Coronary artery (tissue), 2 donors: ENCODE measurements around the gene C16orf87.
"Not testable (repeated sequence)": the region's sequence is repeated elsewhere in the genome, so short reads cannot be mapped to it uniquely, and the experiment has no call there.

Experiments used
- DNase-seq: peaks from one replicate; pipeline ENCODE4 v3.0.0-alpha.2; 2017; ENCODE audit warnings: low spot score
- H3K27ac ChIP-seq, 2 donors: fragments of 200-600 bp; sonication (generic); one replicate each; pipeline ENCODE4 v1.5.1; 2016 to 2019
- H3K4me3 ChIP-seq: fragments of 200-600 bp; sonication (generic); 2 replicates; pipeline ENCODE4 v1.5.1; 2016; ENCODE audit warnings: mild to moderate bottlenecking, moderate library complexity
- CTCF ChIP-seq: fragments of 200-600 bp; sonication (generic); IDR thresholded peaks from one replicate; pipeline ENCODE4 v1.5.1; 2019; ENCODE audit warnings: antibody characterized with exemption

C16orf87 gene

DNA sequence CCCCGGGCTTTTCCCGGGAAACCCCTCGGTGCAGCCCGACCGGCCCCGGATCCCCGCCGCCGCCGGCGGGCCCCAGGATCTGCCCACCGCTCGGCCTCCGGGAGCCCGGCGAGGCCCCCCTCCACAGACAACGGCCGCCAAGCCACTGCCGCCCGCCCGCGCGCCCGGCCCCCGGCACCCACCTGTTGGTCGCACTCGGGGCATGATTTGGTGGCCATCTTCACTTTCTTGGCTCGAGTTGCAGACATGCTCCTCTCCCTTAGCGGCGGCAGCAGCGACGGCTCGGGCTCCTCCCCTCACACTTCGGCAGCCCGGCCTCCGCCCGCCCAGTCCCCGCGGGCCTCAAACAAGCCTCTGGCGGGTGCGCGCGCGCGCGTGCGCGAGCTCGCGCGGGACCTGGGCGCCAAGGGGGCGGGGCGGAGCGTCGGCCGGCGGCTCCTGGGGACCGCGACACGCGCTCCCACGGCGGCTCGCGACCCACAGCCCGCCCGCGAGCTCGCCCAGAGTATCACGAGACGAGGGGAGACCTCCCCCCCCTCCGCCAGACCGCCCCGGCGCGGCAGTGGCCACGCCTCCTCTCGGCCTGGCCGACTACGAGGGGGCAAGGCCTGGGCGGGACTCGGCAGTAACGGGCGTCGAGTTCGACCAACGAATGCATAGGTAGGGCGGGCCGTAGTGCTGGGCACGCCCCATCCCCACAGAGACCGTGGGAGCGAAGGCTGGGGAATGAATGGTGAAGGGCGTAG lies at the start of gene C16orf87:
Gene C16orf87 (minus strand): TSS at position 279 of the 746 bp plus-strand sequence. CDS start 31 bp downstream, at position 248.
- peak; percentile 92 for DNase-seq
- Histone ChIP-seq H3K4me3 (peak within 1 kb of the TSS; percentile 99), H3K27ac (peak within 1 kb of the TSS; percentile 77 to 96)
- no peak for TF ChIP-seq CTCF

GRCh38 chr16:46875243-46875642 lies 44.3 kb upstream of the C16orf87 start:
- H3K27ac ChIP-seq, result no peak overlapping the region

DNA sequence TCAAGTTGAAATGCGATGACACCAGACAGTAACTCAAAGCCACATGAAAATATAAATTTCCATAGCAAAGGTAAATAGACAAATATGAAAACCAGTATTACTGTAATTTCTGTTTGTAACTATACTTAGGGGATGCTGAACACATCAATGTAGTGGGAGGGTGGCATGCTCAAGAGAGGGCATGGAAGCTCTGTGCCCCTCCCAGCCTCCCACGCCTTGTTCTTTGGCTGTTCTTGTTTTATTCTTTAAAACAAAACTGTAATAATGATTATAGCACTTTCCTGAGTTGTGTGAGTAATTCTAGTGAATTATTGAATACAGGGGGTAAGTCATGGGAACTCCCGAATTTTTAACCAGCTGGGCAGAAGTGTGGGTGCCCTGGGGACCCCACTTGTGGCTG lies 42.2 kb upstream of the C16orf87 start:
- H3K27ac ChIP-seq, result no peak overlapping the region
- DNase-seq, result no peak
- no peak overlapping the region for H3K4me3 ChIP-seq
- no peak for TF ChIP-seq CTCF

More at GRCh38 chr16:46875243-46875642, 44.3 kb upstream of the C16orf87 start:
- H3K4me3 ChIP-seq, result no peak overlapping the region
- DNase-seq, result no peak
- TF ChIP-seq CTCF, result no peak

- no peak for DNase-seq
- no peak for TF ChIP-seq CTCF
- H3K4me3 ChIP-seq, result no peak overlapping the region
- no peak overlapping the region for H3K27ac ChIP-seq
Observed at GRCh38 chr16:46871597-46871996, 40.6 kb upstream of the C16orf87 start.

DNA sequence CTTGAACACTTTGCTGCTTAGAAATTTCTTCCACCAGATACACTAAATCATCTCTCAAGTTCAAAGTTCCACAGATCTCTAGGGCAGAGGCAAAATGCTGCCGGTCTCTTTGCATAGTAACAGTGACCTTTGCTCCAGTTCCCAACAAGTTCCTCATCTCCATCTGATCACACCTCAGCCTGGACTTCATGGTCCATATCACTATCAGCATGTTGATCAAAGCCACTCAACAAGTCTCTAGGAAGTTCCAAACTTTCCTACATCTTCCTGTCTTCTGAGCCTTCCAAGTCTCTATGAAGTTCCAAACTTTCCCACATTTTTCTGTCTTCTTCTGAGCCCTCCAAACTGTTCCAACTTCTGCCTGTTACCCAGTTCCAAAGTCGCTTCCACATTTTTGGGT lies 37.9 kb upstream of the C16orf87 start:
- H3K27ac ChIP-seq, result not testable (repeated sequence)

GRCh38 chr16:46867486-46867885 lies 36.5 kb upstream of the C16orf87 start:
- DNase-seq, H3K27ac ChIP-seq: not testable (repeated sequence)

More for the DNA sequence above, 37.9 kb upstream of the C16orf87 start:
- not testable (repeated sequence) for DNase-seq, H3K4me3 ChIP-seq

DNA sequence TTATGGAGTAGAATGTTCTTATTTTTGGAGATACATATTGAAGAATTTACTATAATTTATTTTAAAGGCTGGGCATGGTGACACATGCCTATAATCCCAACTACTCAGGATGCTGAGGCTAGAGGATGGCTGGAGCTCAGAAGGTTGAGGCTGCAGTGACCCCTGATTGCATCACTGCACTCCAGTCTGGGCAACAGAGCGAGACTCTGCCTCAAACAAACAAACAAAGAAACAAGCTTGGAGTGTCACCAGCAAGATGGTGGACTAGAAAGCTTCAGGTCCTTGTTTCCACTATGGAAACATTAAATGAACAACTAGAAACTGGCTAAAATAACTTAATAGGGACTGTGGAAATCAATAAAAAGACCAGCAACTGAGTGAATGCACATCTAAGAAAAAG lies 35.3 kb upstream of the C16orf87 start:
- no peak for TF ChIP-seq CTCF
- Histone ChIP-seq H3K27ac (no peak overlapping the region), H3K4me3 (no peak overlapping the region)
- DNase-seq, result no peak

More at GRCh38 chr16:46867486-46867885, 36.5 kb upstream of the C16orf87 start:
- not testable (repeated sequence) for H3K4me3 ChIP-seq
